GM12878 (cell line): ENCODE results near the gene TFF1. TPM values are rescaled to one million over a fixed set of nuclear protein-coding genes. Genes with fewer than 3 reads are reported as not detected.

Experiments used
- ESRRA ChIP-seq: IDR thresholded peaks from 2 replicates; pipeline ENCODE4 v1.6.1; 2012; ENCODE audit warnings: mild to moderate bottlenecking, low read length, improper control_type of control experiment
- POLR2A ChIP-seq: IDR thresholded peaks from 2 replicates; pipeline ENCODE4 v1.6.1; 2011; ENCODE audit warnings: low read depth, mild to moderate bottlenecking, low read length
- RCOR1 ChIP-seq: conservative IDR thresholded peaks from 2 replicates; pipeline ENCODE4 v1.6.1; 2012; ENCODE audit warnings: low read depth, low read length, improper control_type of control experiment
- RFX5 ChIP-seq: IDR thresholded peaks from 2 replicates; pipeline ENCODE4 v1.6.1; 2011; ENCODE audit warnings: low read depth, low read length, improper control_type of control experiment
- polyA plus RNA-seq, 11 experiments: library from polyadenylated mRNA; depleted of rRNA in 4 of 11; unstranded in 6 of 11; stranded (reverse) in 5 of 11; fragments of >200 nt; fragmentation: Nextera tagmentation in 4 of 11; fragmentation: Illumina TruSeq in 1 of 11; extraction: Ambion mirVana in 4 of 11; extraction: Trizol in 1 of 11; gene quantifications; 1 replicate in 1 of 11; 2 replicates in 10 of 11; pipeline versions ENCODE4 v1.2.1 to v1.2.3, GENCODE V29; 2011 to 2016; ENCODE audit warnings: inconsistent platforms in 2 of 11, missing spikeins in 2 of 11, low read depth in 1 of 11
- total RNA-seq, 4 experiments: library from RNA; depleted of rRNA in 3 of 4; stranded (reverse); fragments of >200 nt in 3 of 4; fragmentation: Illumina TruSeq in 1 of 4; extraction: Trizol in 1 of 4; gene quantifications; 2 replicates each; pipeline versions ENCODE4 v1.2.1 to v1.2.3, GENCODE V29; 2013 to 2021
- TF ChIP-seq, protein P1 (sequence below): IDR thresholded peaks from 2 replicates; pipeline ENCODE4 v1.6.1; 2011; ENCODE audit warnings: borderline replicate concordance, low read depth, mild to moderate bottlenecking, moderate library complexity, low read length; ENCODE audit not compliant: insufficient read depth, poor library complexity, severe bottlenecking
- TF ChIP-seq, protein P2 (sequence below): IDR thresholded peaks from 2 replicates; pipeline ENCODE4 v1.6.1; 2012; ENCODE audit warnings: improper control_type of control experiment, low read depth, low read length; ENCODE audit not compliant: insufficient replicate concordance

TFF1 gene
- total and polyA plus RNA-seq, 10 of the 15 experiments (the other 5 are each of a cell fraction or from before 2014, with no cell fraction given) = 0.13 TPM; not detected in 9

DNA sequence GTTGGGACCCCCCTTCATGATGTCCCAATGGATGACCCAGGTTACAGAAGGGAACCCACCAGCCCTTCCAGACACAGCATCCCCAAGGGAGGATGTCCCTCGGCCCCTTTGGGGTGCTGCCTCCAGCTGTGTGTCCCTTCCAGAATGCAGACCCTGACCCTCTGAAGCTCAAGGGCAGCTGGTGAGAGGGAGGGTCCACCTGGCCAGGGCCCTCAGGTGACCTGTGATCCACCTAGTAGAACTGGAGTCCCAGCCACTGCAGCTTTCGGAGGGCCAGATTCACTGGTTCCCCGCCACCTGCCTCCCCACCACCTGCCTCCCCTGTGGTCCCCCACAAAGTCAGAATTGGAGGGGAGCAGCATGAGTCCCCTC, 9.6 kb upstream of the TFF1 start (continued):
- TF ChIP-seq, protein P1, sequence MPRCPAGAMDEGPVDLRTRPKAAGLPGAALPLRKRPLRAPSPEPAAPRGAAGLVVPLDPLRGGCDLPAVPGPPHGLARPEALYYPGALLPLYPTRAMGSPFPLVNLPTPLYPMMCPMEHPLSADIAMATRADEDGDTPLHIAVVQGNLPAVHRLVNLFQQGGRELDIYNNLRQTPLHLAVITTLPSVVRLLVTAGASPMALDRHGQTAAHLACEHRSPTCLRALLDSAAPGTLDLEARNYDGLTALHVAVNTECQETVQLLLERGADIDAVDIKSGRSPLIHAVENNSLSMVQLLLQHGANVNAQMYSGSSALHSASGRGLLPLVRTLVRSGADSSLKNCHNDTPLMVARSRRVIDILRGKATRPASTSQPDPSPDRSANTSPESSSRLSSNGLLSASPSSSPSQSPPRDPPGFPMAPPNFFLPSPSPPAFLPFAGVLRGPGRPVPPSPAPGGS = no peak
- TF ChIP-seq, protein P2, sequence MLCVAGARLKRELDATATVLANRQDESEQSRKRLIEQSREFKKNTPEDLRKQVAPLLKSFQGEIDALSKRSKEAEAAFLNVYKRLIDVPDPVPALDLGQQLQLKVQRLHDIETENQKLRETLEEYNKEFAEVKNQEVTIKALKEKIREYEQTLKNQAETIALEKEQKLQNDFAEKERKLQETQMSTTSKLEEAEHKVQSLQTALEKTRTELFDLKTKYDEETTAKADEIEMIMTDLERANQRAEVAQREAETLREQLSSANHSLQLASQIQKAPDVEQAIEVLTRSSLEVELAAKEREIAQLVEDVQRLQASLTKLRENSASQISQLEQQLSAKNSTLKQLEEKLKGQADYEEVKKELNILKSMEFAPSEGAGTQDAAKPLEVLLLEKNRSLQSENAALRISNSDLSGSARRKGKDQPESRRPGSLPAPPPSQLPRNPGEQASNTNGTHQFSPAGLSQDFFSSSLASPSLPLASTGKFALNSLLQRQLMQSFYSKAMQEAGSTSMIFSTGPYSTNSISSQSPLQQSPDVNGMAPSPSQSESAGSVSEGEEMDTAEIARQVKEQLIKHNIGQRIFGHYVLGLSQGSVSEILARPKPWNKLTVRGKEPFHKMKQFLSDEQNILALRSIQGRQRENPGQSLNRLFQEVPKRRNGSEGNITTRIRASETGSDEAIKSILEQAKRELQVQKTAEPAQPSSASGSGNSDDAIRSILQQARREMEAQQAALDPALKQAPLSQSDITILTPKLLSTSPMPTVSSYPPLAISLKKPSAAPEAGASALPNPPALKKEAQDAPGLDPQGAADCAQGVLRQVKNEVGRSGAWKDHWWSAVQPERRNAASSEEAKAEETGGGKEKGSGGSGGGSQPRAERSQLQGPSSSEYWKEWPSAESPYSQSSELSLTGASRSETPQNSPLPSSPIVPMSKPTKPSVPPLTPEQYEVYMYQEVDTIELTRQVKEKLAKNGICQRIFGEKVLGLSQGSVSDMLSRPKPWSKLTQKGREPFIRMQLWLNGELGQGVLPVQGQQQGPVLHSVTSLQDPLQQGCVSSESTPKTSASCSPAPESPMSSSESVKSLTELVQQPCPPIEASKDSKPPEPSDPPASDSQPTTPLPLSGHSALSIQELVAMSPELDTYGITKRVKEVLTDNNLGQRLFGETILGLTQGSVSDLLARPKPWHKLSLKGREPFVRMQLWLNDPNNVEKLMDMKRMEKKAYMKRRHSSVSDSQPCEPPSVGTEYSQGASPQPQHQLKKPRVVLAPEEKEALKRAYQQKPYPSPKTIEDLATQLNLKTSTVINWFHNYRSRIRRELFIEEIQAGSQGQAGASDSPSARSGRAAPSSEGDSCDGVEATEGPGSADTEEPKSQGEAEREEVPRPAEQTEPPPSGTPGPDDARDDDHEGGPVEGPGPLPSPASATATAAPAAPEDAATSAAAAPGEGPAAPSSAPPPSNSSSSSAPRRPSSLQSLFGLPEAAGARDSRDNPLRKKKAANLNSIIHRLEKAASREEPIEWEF = no peak
- TF ChIP-seq POLR2A (no peak), RFX5 (no peak), ESRRA (no peak), RCOR1 (no peak)
